ENCODE data around the gene MUL1. TPM values are rescaled to one million over a fixed set of nuclear protein-coding genes. Genes with fewer than 3 reads are reported as not detected.

MUL1 gene
- total and polyA plus RNA-seq, 2 of the 8 experiments (the other 6 are each of a cell fraction or from before 2014, with no cell fraction given), result 16.4 to 20.8 TPM

DNA sequence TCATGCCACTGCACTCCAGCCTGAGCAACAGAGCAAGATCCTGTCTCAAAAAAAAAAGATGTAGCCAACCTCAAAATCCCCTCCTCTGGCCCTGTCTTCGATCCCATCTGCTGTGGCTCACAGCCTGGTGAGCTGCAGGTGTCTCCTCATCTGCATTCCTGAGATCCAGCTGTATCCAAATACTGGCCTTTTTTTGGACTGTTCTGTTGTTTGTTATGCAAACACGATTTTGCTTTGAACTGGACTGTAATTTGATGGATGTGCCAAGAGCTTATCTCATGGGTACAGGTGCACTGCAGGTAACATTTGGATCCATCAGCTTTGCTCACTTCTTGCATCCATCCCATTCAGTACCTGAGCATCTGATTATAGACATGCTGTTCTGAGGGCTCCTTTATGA is 30.3 kb upstream of the MUL1 start:
- H3K4me2 ChIP-seq (ENCODE audit: insufficient read depth in 1 of 2, low read depth in 2 of 2, low read length in 2 of 2), result no peak overlapping the region
- no peak overlapping the region for H2AK5ac ChIP-seq (ENCODE audit: low read depth, low read length)
- TF ChIP-seq TAF7 (optimal IDR thresholded peaks at IDR 0.05; ENCODE audit: borderline replicate concordance, low read depth, low read length) (no peak), HDAC6 (IDR thresholded peaks at IDR 0.05; ENCODE audit: low read depth, low read length) (no peak), SIX5 (IDR thresholded peaks at IDR 0.05; ENCODE audit: low read depth, low read length) (no peak), RFX5 (IDR thresholded peaks at IDR 0.05; ENCODE audit: borderline replicate concordance, low read depth, low read length) (no peak), TEAD4 (IDR thresholded peaks at IDR 0.05; ENCODE audit: low read depth, low read length) (no peak), NANOG (IDR thresholded peaks at IDR 0.05; ENCODE audit: insufficient read depth, low read depth, low read length, poor library complexity, severe bottlenecking) (no peak), SUZ12 (IDR thresholded peaks at IDR 0.05; ENCODE audit: low read length) (no peak), HDAC2 (IDR thresholded peaks at IDR 0.05; ENCODE audit: borderline replicate concordance in 1 of 2, low read depth in 2 of 2, low read length in 2 of 2) (no peak), SP1 (IDR thresholded peaks at IDR 0.05; ENCODE audit: low read depth, low read length) (no peak)
- TF ChIP-seq, protein P1, sequence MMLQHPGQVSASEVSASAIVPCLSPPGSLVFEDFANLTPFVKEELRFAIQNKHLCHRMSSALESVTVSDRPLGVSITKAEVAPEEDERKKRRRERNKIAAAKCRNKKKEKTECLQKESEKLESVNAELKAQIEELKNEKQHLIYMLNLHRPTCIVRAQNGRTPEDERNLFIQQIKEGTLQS (IDR thresholded peaks at IDR 0.05; ENCODE audit: insufficient read depth, low read depth, low read length), result no peak
- no peak overlapping the region for H3K56ac ChIP-seq (replicated peaks; ENCODE audit: insufficient read length, low read depth, low read length)
- FAIRE-seq, result no peak
- no peaks in the 10 kb centered on the region for H3K79me2 ChIP-seq (ENCODE audit: control insufficient read depth in 1 of 2, insufficient read depth in 2 of 2, low read length in 2 of 2)
- H3K27ac ChIP-seq (ENCODE audit: low read depth, low read length), result no peak overlapping the region
- no peak overlapping the region for H4K8ac ChIP-seq (ENCODE audit: extremely low read depth, insufficient read depth, low read length)
- DNase-seq (ENCODE audit: low read depth in 1 of 2, low spot score in 2 of 2), result no peak
- no peak overlapping the region for H3K4ac ChIP-seq (replicated peaks; ENCODE audit: insufficient read length, low read depth, low read length)
- H3K9ac ChIP-seq (replicated peaks in 1 of 4; ENCODE audit: extremely low read depth in 1 of 4, low read depth in 3 of 4, low read length in 3 of 4), result no peak overlapping the region
- H2AFZ ChIP-seq (ENCODE audit: low read length), result no peak overlapping the region
- H3K23ac ChIP-seq (ENCODE audit: insufficient read length), result no peak overlapping the region
- no peak overlapping the region for H3K18ac ChIP-seq (ENCODE audit: extremely low read depth, low read length)
- WGBS, 2 experiments (ENCODE audit: extremely low coverage in 1 of 2, insufficient coverage in 1 of 2, insufficient read length in 1 of 2, insufficient replicate concordance in 2 of 2, low coverage in 1 of 2, low lambda C conversion rate in 2 of 2, missing lambda C conversion rate in 1 of 2), result 73% methylated on average over 2 of the region's 2 CpGs; no CpG with 5 or more reads in 1 of the 2 experiments
- H3K9me3 ChIP-seq (ENCODE audit: insufficient read depth in 2 of 2, low read depth in 1 of 2, low read length in 1 of 2), result no peaks in the 10 kb centered on the region
- no peaks in the 10 kb centered on the region for H3K79me1 ChIP-seq (ENCODE audit: low read depth, low read length)
- no peak overlapping the region for H4K91ac ChIP-seq (replicated peaks; ENCODE audit: insufficient read length, low read length)
- H3K23me2 ChIP-seq (ENCODE audit: low read depth, low read length), result no peaks in the 10 kb centered on the region
- H2BK20ac ChIP-seq (ENCODE audit: low read length), result no peak overlapping the region
- peaks cover 0 to 2% (median 0%) of the 10 kb centered on the region in 4 experiments; a peak in 4 of 7 replicates for H3K27me3 ChIP-seq (replicated peaks in 1 of 4; ENCODE audit: control insufficient read depth in 3 of 4, extremely low read depth in 1 of 4, insufficient read depth in 3 of 4, low read length in 3 of 4)
- H3K4me1 ChIP-seq (replicated peaks in 1 of 4; ENCODE audit: control insufficient read depth in 3 of 4, insufficient read depth in 4 of 4, low read length in 3 of 4), result no peaks in the 10 kb centered on the region
- no peak overlapping the region for H2BK15ac ChIP-seq (ENCODE audit: low read length)
- no peaks in the 10 kb centered on the region for H3K36me3 ChIP-seq (ENCODE audit: control insufficient read depth in 2 of 4, insufficient read depth in 4 of 4, low read length in 3 of 4)
- H3K4me3 ChIP-seq (ENCODE audit: extremely low read depth in 1 of 4, insufficient read depth in 2 of 4, low read depth in 3 of 4, low read length in 4 of 4), result no peak overlapping the region
- ChIA-PET CTCF (ENCODE audit: partially characterized antibody) (interaction anchor here (1.0 to 2.1 kb wide), 3 partner anchors 10 to 94 kb away, joined by 3 to 6 read pairs (median 6); no protein-coding TSS in a partner anchor), POLR2A (ENCODE audit: partially characterized antibody) (interaction anchor here (1.2 kb wide), 1 partner anchor 11 kb away, joined by 4 read pairs; no protein-coding TSS in a partner anchor)
- H3K14ac ChIP-seq (ENCODE audit: insufficient read length), result no peak overlapping the region
- H2BK5ac ChIP-seq (ENCODE audit: low read depth, low read length), result no peak overlapping the region
- no peaks in the 10 kb centered on the region for H4K20me1 ChIP-seq (replicated peaks in 1 of 2; ENCODE audit: control insufficient read depth in 1 of 2, insufficient read depth in 2 of 2, low read length in 2 of 2)
- no peak overlapping the region for H2BK120ac ChIP-seq (replicated peaks; ENCODE audit: low read depth, low read length)
- no peak overlapping the region for H2BK12ac ChIP-seq (ENCODE audit: low read depth, low read length)
- no peak overlapping the region for H4K5ac ChIP-seq (ENCODE audit: insufficient read length, low read depth, low read length)
